GM21619 (cell line): Measurements from ENCODE around the gene MLANA.

Experiments used
- ATAC-seq: cut with Tn5 transposase; IDR thresholded peaks from one replicate; pipeline ENCODE4 v1.9.1; 2021; ENCODE audit not compliant: unreplicated experiment

Gene MLANA

DNA sequence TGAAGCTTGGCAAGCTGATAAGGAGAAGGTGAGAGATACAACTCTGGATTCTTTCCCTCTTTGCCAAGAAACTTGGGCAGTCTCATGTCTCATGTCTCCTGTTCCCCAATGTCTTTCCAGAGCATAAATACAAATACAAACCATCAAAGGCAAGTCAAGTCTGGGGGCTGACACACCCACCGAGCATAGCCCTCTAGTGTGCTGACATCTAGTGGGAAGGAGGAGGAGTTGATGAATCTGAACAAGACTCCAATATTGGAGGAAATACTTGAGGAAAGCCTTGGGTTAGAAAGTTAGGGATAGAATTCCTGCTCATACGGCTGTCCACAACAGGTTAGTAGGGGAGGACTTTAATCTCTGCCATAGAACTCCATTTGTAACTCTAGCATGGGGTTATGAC is 8.6 kb downstream of the MLANA start:
- no peak for ATAC-seq

DNA sequence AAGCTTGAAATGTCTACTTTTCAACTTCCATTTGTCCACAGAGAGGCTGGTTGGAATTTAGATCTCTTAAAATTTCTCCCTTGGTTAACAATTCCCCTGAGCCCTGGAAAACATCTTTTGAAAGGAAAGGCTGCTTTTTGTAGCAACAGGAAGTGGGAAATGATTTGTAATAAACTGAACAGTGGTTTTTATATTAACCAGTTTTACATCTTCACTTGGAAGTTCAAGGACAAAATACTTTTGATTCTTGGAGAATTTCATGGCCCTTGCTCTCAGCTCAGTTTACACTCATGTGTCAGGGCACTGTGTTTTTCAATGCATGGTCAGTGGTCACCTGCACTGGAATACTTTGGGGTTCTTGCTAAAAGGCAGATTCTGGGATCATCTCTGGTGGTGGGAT is 9.9 kb downstream of the MLANA start:
- ATAC-seq, result no peak

DNA sequence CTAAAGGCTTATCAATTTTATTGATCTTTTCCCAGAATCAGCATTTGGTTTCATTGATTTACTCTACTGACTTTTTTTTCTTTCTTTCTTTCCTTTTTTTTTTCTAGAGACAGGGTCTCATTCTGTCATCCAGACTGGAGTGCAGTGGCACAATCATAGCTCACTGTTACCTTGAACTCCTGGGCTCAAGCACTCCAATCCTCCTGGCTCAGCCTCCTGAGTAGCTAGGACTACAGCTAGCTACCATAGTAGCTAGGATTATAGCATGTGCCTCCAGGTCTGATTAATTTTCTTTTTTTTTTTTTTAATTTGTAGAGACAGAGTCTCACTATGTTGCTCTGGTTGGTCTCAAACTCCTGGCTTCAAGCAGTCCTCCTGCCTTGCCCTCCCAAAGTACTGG is 11.7 kb downstream of the MLANA start:
- ATAC-seq, result no peak

DNA sequence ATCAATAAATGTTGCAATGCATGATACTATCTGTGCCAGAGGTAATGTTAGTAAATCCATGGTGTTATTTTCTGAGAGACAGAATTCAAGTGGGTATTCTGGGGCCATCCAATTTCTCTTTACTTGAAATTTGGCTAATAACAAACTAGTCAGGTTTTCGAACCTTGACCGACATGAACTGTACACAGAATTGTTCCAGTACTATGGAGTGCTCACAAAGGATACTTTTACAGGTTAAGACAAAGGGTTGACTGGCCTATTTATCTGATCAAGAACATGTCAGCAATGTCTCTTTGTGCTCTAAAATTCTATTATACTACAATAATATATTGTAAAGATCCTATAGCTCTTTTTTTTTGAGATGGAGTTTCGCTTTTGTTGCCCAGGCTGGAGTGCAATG is 18.2 kb downstream of the MLANA start:
- no peak for ATAC-seq

DNA sequence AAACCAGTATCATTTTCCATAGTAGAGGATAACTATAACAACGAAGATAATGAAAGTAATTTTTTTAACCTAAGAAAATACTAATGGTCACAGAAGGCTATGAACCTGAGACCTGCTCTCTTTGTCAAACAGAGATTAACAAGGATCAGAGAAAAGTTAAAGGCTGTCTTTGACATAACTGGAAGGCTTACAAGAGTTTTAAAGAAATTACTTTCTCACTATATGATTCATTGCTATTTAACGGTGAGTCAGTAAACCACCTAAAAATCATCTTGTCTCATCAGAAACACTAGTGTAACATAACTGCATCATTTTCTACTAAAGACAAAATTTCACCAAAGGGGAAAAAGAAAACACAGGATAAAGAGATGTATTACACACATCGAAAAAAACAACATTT is 19.3 kb downstream of the MLANA start:
- no peak for ATAC-seq

DNA sequence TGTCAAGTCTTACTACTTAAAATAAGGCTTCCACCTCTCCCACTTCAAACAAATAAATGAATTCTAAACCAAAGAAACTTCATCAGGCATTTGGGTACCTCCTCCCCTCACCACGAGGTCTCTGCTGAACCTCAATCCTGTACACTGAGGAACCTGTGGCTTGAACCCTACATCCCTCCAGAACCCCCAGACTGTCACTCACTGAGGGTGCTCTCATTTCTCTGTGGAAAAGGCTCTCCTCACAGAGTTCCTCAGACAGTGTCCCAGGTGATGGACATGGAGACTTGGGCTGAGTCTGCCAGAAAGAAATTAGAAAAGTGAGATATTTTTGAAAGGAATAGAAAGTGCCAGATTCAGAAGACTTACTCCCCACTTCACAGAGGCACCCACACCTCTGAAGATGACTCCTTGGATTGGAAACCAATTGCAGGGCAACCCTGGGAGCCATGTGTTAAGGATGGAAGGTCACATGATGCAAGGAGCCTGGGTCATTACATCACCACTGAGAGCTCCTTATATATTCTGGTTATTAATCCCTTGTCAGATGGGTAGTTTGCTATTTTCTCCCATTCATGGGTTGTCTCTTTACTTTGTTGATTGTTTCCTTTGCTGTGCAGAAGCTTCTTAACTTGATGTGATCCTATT is 19.8 kb downstream of the MLANA start:
- ATAC-seq, result no peak

DNA sequence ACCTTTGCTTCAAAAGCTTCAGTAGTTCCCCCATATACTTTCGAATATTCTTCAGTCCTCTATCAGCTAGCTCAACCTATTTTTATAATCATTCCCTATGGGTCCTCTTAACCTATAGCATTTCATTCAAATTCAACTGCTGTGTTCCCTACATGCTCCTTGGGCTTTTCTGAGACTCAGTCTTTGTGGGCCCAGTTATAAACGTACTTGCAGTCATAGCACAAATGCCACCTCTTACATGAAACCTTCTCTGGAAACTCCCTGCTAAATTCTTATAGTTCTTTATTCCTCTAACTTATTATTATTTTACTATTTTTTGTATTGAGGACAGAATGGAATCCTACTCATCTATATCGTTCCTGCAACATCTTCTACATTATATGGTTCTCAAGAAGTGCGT is 24.7 kb downstream of the MLANA start:
- no peak for ATAC-seq

DNA sequence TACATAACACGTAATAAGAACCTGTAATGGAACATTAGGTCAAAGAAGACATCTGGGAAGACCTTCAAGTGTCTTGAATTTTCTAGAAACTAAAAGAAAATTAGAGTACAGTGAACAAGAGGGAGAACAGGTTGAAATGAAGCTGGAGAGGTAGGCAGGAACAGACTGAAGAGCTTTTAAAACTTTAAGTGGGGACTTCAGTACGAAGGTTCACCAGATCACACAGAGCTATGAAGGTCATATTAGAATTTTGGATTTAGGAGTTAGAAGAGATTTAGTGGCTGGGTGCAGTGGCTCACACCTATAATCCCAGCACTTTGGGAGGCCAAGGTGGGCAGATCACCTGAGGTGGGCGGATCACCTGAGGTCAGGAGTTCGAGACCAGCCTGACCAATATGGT is 26.6 kb downstream of the MLANA start:
- ATAC-seq, result no peak

DNA sequence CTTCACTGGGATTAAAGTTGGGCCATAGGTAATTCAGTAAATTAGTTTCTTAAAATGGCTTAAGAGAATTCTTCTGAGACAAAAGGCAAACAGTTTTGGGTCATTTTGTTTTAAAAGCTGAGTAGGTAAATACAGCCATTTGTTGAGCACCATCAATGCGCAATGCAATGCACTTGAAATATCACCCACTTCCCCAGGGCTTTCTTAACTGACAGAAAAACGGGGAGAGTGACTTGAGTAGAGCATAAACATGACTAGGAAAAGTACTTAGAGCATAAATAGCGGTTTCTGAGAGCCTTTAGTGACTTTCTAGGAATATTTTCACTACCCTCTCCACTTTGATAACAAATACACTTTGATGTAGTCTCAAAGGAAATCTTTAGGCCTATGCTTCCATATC is 27.2 kb downstream of the MLANA start:
- ATAC-seq, result no peak

DNA sequence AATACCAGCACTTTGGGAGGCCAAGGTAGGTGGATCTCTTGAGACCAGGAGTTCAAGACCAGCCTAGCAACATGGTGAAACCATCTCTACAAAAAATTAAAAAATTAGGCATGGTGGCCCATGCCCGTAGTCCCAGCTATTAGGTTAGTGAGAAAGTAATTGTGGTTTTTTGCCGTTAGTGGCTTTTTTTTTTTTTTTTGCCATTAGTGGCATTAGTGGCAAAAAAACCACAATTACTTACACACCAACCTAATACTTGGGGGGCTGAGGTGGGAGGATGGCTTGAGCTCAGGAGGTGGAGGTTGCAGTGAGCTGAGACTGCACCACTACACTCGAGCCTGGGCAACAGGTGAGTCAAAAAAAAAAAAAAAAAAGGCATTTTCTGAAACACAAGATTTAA is 27.8 kb downstream of the MLANA start:
- ATAC-seq, result no peak

DNA sequence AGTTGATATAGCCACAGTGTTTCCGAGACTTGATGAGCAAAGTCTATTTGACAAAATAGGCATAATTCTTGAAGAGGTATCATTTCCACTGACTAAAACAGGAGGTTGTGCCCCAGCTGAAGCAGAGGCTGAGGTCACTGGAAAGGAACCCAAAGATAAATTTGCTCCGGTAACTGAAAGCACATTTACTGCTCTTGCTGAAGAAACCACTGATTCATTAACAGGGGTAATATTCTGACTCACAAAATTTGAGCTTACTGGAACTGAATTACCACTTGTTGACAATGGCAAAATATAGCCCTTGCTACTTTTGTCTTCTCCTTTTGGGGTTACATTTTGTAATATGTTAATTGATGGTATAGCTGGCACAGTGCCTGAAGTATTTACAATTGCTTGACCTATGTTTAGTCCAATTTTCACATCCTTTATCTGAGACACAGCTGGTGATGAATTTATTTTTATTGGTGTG is 30.2 kb downstream of the MLANA start:
- peak; percentile 90 for ATAC-seq

DNA sequence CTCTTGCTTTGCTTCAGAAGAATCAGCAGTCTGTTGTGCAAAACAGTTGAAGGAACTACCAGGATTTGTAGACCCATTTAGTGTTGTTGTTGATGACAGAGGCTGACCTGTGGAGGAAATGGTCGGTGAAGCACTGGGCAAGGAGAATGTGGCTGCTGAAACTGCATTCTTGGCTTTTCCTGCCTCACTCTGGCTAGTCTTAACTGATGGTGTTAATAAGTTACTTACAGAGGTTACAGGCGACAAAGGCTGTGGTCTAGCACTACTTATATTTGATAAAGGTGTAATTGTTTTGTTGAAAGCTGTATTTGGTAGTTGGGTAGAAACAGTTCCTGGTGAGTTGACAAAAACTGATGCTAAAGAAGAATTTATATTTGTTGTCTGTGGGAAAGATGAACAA is 31.5 kb downstream of the MLANA start:
- ATAC-seq, result peak; percentile 39

DNA sequence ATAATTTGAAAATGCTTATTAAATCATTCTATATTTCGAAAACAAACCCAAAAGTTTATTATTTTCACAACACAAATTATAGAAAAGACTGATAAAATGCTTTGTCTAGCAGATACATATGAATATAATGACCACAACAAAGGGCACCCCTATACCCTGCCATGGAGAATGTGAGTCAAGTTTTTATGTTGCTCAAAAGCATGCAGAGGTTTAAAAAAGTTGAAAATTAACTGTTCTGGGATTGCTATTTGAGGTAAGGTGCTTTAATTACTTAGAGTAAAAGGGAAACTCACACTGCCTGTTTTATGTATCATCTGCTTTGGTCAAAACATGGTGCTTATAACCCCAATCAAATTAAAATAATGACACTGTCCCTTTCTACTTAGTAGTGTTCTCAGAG is 41.0 kb downstream of the MLANA start:
- ATAC-seq, result no peak

DNA sequence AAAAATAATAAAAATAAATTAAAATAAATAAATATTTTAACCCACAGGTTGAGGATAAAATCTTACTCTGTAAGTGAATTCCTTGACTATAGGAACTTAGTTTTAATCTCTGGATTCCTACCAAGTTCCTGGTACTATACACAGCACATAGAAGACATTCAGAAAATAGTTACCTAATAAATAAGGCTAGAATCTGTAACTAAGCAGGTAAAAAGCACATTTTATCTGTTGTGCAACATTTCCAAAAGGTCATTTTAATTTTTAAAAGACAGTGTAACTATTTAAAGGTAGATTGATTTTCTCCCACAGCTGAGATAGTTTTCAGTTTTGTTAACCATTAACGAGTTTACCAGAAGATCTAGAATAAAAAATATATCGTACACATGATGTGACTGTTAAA is 47.8 kb downstream of the MLANA start:
- ATAC-seq, result no peak

DNA sequence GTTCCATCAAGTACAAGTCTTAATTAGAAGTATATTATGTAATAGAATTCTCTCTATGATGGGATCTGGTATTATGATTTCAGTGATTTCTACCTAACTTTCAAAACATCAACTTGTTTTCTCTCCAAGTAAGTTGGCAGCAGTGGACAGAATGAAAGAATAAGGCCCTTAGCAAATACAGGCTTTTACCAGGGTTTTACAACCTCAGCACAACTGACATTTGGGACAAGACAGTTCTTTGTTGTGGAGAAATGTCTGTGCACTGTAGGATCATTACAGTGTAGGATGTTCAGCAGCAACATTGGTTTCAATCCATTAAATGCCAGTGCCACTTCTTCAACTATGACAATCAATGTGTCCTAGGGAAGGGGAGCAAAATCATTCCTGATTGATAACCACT is 48.8 kb downstream of the MLANA start:
- ATAC-seq, result no peak

DNA sequence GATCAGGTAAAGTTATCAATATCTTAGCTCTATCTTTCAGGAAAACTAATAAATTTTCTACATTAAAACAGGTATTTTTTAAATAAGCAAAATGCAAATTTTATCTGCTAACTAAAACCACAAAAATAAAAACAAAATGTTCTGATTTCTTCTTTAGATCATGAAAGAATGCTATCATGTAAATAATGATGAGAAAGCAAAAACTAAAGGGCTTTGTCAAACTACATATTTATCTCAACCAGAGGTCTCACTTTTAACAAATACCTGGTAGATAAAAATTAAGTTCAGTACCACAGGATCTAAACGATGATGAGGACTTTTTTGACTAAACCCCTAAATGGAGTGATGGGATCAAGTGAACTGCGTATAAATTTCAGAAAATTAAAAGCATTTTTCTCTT is 50.5 kb downstream of the MLANA start:
- ATAC-seq, result no peak

DNA sequence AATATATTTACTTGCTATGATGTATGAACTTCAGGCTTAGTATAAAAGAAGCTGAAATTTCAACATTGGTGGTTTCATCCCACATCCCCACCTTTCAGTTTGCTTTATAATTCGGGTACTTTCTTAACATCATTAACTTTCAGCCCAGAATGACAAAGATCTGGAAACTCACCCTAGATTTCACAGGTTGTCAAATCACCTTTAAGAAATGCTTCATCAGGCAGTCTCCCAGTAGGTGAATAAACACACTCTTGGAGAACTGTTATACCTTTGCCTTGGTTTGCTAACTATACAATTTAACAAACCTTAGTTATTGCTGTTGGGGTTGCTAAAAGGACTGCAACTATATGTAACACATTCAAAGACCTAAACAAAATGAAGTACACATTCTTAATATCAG is 54.4 kb downstream of the MLANA start:
- ATAC-seq, result no peak

DNA sequence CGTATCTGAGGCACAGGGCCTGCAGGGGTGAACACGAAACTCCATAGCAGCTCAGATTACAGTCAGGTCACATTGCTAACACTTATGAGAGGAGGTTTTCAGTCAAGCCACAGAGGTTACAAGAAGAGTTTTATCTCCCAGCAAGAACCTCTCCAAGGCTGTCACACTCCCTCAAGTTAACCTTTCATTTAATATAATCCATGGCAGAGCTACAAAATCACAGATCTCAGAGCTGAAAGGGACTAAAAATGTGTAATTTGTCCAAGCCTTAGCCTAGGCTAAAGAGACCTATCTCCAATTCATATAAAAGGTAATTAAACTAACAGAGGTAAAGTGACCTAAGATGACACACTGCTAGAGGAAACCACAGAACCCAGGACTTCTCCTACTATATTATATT is 57.2 kb downstream of the MLANA start:
- no peak for ATAC-seq

DNA sequence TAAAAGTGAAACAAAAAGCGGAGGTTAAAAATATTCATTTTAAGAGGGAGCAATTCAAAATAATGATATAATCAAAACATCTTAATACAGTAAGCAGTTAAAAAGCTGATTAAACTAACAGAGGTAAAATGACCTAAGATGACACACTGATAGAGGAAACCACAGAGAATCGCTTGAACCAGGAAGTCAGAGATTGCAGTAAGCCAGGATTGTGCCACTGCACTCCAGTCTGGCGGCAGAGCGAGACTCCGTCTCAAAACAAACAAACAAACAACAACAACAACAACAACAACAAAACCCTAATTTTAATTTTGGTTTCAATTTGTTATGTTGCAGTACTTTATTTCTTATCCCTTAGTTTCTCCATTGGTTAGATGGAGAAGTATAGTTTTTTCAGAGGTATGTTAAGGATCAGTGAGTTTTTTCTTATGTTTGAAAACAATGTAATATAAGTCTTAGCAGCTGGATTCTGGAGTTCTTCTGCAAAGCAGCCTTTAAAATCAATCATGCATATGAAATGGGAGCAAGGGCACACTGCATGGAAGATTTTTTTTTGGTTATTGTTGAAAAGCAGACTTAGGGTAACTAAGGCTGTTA is 58.5 kb downstream of the MLANA start:
- peak; percentile 61 for ATAC-seq

DNA sequence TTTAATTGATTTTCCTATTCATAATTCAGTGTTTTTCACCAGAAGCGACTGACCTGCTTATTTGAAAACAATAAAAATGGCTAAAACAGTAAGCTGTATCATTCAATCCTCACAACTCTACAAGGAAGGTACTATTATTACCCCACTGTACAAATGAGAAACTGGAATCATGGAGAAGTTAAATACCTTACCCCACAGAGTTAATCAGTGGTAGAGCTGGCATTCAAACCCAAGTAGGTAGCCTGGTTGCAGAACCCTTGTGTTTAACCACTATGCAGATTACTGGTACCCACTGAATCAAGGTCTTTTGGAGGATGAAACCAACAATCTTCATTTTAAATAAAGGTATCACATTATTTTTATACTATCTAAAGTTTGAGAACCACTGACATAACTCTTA is 59.6 kb downstream of the MLANA start:
- no peak for ATAC-seq

DNA sequence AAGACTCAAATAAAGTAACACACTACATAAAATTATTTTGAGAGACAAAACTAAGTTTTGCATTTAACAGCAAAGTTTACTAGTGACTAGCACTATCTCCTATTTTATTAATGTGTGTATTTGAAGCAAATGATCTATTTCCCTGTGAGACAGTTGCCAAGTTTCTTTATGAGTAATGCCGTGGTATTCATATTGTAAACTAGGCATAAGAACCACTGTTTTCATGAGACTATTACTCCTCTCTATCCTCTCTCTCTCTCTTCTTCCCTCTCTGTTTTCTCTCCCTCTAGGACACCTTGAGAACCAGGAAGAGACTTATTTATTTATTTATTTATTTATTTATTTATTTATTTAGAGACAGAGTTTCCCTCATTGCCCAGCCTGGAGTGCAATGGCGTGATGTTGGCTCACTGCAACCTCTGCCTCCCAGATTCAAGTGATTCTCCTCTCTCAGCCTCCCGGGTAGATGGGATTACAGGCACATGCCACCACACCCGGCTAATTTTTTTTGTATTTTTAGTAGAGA is 61.1 kb downstream of the MLANA start:
- no peak for ATAC-seq

DNA sequence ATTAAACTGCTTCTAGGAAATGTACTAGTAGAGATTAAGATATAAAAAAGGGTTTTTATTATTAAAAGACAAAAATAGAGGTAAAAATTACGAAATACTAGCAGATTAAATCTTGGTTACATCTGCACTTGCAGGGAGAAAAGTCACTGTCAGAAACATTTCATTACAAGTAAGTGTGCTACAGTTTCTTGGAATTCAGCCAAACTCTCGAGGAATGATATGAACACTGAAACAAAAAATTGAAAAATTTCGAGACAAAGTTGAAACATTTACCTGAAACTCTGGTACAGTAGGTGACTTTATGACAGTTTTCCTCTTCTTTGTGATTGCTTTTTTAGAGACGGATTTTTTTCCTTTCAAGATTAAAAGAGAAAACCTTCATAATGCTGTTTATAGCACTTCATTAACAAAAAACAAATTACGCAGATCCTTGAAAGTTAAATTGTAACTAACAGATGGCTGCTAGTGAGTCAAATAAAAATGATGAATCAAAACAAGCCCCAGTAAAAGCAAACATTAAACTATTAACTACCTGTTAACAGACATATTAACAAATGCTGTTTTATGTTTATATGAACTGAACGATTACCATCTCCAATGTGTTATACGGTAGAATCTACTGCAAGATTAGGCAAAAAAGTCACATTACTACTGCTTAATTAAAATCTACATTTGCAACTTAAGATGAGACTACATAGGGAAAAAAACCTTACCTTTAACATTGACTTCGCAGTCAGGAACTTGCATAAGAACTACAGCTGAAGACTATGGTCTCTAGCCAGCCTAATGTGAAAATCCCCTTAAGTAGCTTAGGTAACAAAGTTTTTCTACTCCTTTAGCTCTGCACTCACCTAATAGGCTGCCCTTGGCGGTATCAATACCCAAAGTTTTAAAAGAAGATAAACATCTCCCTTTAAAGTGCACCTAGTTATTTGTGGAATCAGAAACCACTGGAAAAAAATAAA is 63.3 kb downstream of the MLANA start:
- no peak for ATAC-seq
